A549 (cell line): ENCODE results near the gene OSTF1. TPM values are rescaled to one million over a fixed set of nuclear protein-coding genes. Genes with fewer than 3 reads are reported as not detected.

Experiments used
- ATAC-seq, 2 experiments: fragments of 200-7000 bp in 1 of 2; fragments of >200 bp in 1 of 2; cut with Nextera tagmentation in 1 of 2; cut with Tn5 transposase in 1 of 2; 3 replicates each; pipeline versions ENCODE4 v1.8.0 to v1.9.1; 2018 to 2020; ENCODE audit warnings: mild to moderate bottlenecking in 1 of 2, moderate library complexity in 1 of 2
- CTCF ChIA-PET: fragments of 300-600 bp; sonication (Branson Sonifier 250); formaldehyde crosslinking; extraction: SDS; loops from one replicate; lab custom pipeline; 2021; ENCODE audit warnings: antibody characterized with exemption, inconsistent platforms; lab: Yijun Ruan, JAX
- POLR2A ChIA-PET: fragments of 350-600 bp; formaldehyde crosslinking; extraction: SDS; loops from one replicate; lab custom pipeline; 2021; ENCODE audit warnings: antibody characterized with exemption, inconsistent platforms; lab: Yijun Ruan, JAX
- DNase-seq, 2 experiments: peaks; one replicate each; pipeline versions ENCODE4 v3.0.0 to v3.0.0-alpha.2; 2011 to 2016; ENCODE audit warnings: low read depth in 1 of 2, low spot score in 1 of 2
- FAIRE-seq: peaks from 2 replicates; lab custom pipeline; 2011; peaks lifted over from hg19 to GRCh38; lab: Jason Lieb, UNC
- H3K27ac ChIP-seq, 2 experiments: fragments of >200 bp; sonication (Bioruptor Twin); formaldehyde crosslinking; 3 replicates each; pipeline ENCODE4 v1.5.1; 2016 to 2017
- H3K4me1 ChIP-seq: fragments of >200 bp; sonication (Bioruptor Twin); formaldehyde crosslinking; 3 replicates; pipeline ENCODE4 v1.6.1; 2016
- H3K4me2 ChIP-seq: fragments of >200 bp; sonication (Bioruptor Twin); formaldehyde crosslinking; 3 replicates; pipeline ENCODE4 v1.6.1; 2016
- H3K4me3 ChIP-seq: fragments of >200 bp; sonication (Bioruptor Twin); formaldehyde crosslinking; 3 replicates; pipeline ENCODE4 v1.5.1; 2016
- H3K9me3 ChIP-seq: fragments of >200 bp; sonication (Bioruptor Twin); formaldehyde crosslinking; 3 replicates; pipeline ENCODE4 v1.6.1; 2016
- BHLHE40 ChIP-seq: IDR thresholded peaks from 2 replicates; pipeline ENCODE4 v1.6.1; 2012; ENCODE audit warnings: low read depth, low read length, inconsistent platforms
- CEBPB ChIP-seq, 2 experiments: fragments of >200 bp in 1 of 2; sonication (Bioruptor Twin) in 1 of 2; formaldehyde crosslinking in 1 of 2; IDR thresholded peaks; 2 replicates each; pipeline ENCODE4 v1.6.1; 2012 to 2016
- CHD2 ChIP-seq: fragments of 150-350 bp; IDR thresholded peaks from 2 replicates; pipeline ENCODE4 v1.6.1; 2014; ENCODE audit warnings: low read length; ENCODE audit not compliant: partially characterized antibody
- EHMT2 ChIP-seq: fragments of 200-600 bp; sonication (generic); IDR thresholded peaks from 2 replicates; pipeline ENCODE4 v1.6.1; 2016; ENCODE audit warnings: antibody characterized with exemption, low read depth, mild to moderate bottlenecking, moderate library complexity
- EP300 ChIP-seq, 2 experiments: fragments of >200 bp; sonication (Bioruptor Twin); formaldehyde crosslinking; IDR thresholded peaks; 2 replicates in 1 of 2; 3 replicates in 1 of 2; pipeline ENCODE4 v1.6.1; 2016 to 2017
- FOSL2 ChIP-seq, 2 experiments: fragments of 450-650 bp in 1 of 2; fragments of >200 bp in 1 of 2; sonication (Bioruptor Twin) in 1 of 2; formaldehyde crosslinking; IDR thresholded peaks; 2 replicates each; pipeline versions ENCODE4 v1.5.0 to v1.6.1; 2016 to 2020; ENCODE audit warnings: mild to moderate bottlenecking in 1 of 2, moderate library complexity in 1 of 2
- JUNB ChIP-seq: fragments of >200 bp; sonication (Bioruptor Twin); formaldehyde crosslinking; IDR thresholded peaks from 2 replicates; pipeline ENCODE4 v1.6.1; 2016
- MAFK ChIP-seq: fragments of 450-650 bp; IDR thresholded peaks from 2 replicates; pipeline ENCODE4 v1.6.1; 2014; ENCODE audit not compliant: partially characterized antibody
- MAZ ChIP-seq: fragments of 150-350 bp; IDR thresholded peaks from 2 replicates; pipeline ENCODE4 v1.6.1; 2014; ENCODE audit warnings: antibody characterized with exemption, low read depth, low read length, borderline replicate concordance
- NFE2L2 ChIP-seq: fragments of 150-350 bp; conservative IDR thresholded peaks from 2 replicates; pipeline ENCODE4 v1.6.1; 2014; ENCODE audit warnings: low read length
- TFCP2L1 ChIP-seq: fragments of 250-450 bp; sonication (Bioruptor Pico); IDR thresholded peaks from 2 replicates; pipeline ENCODE4 v1.5.0; 2021; ENCODE audit warnings: mild to moderate bottlenecking
- TP53 ChIP-seq: fragments of 250-450 bp; sonication (Bioruptor Pico); IDR thresholded peaks from 2 replicates; pipeline ENCODE4 v1.5.0; 2021; ENCODE audit warnings: mild to moderate bottlenecking, moderate library complexity
- ZFP36 ChIP-seq: fragments of 450-650 bp; IDR thresholded peaks from 2 replicates; pipeline ENCODE4 v1.6.1; 2014; ENCODE audit warnings: borderline replicate concordance; ENCODE audit not compliant: partially characterized antibody
- WGBS: methylation state at CpG from one replicate; pipeline ENCODE4 v1.1.6; 2017; ENCODE audit errors: missing lambda C conversion rate; 5-methylcytosine and 5-hydroxymethylcytosine counted together
- polyA plus RNA-seq, 4 experiments: library from polyadenylated mRNA; depleted of rRNA in 3 of 4; stranded (reverse); fragments of >200 nt; fragmentation: RNase III in 1 of 4; extraction: RNeasy Plus Mini Kit Qiagen cat#74134 plus additional on column Dnase treatment in 1 of 4; gene quantifications; 2 replicates in 3 of 4; 3 replicates in 1 of 4; pipeline ENCODE4 v1.2.3, GENCODE V29; 2011 to 2017
- TF ChIP-seq, protein P1 (sequence below): IDR thresholded peaks from 2 replicates; pipeline ENCODE4 v1.6.1; 2012
- TF ChIP-seq, protein P2 (sequence below): fragments of 250-450 bp; sonication (Bioruptor Pico); IDR thresholded peaks from 2 replicates; pipeline ENCODE4 v1.5.0; 2020; ENCODE audit warnings: low read depth, mild to moderate bottlenecking, moderate library complexity
- TF ChIP-seq, protein P3 (sequence below): fragments of 150-350 bp; IDR thresholded peaks from 2 replicates; pipeline ENCODE4 v1.6.1; 2014; ENCODE audit warnings: low read depth, mild to moderate bottlenecking, low read length
- TF ChIP-seq, protein P4 (sequence below): fragments of >200 bp; sonication (Bioruptor Twin); formaldehyde crosslinking; IDR thresholded peaks from 3 replicates; pipeline ENCODE4 v1.6.1; 2016
- TF ChIP-seq, protein P5 (sequence below): IDR thresholded peaks from 2 replicates; pipeline ENCODE4 v1.6.1; 2012; ENCODE audit warnings: low read depth, borderline replicate concordance
- TF ChIP-seq, protein P6 (sequence below): fragments of 250-450 bp; sonication (Bioruptor Pico); IDR thresholded peaks from 2 replicates; pipeline ENCODE4 v1.5.0; 2021; ENCODE audit warnings: mild to moderate bottlenecking, moderate library complexity, borderline replicate concordance

The OSTF1 gene
- polyA plus RNA-seq, 2 of the 4 experiments (the other 2 are of a cell fraction), result 12.7 to 13.3 TPM

DNA sequence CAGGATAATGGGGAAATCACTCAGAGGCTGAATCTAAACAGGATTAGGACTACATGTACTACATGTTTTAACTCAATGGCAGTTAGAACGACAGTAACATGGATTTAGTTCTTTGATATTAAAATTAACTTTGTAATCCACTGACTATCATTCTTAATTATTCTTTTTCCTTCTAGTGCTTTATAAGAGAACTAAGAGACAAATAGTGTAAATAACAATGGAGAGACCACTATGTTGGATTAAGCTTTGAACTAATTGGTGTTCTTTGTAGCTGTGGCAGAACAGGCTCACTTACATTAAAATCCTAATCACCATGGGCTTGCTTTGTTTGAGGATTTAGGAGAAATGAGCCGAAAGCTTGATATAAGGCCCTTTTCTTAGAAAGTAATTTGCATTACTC lies 19.1 kb upstream of the OSTF1 start:
- Histone ChIP-seq H3K4me2 (no peak overlapping the region), H3K9me3 (no peaks in the 10 kb centered on the region), H3K4me3 (no peak overlapping the region), H3K4me1 (no peaks in the 10 kb centered on the region), H3K27ac (no peak overlapping the region)
- CTCF ChIA-PET, result interaction anchor here (0.8 to 4.0 kb wide), 6 partner anchors 12 to 307 kb away, joined by 3 to 16 read pairs (median 3); no protein-coding TSS in a partner anchor
- no peak for FAIRE-seq
- DNase-seq, result no peak
- no peak for TF ChIP-seq CHD2
- TF ChIP-seq FOSL2 (IDR thresholded peaks at IDR 0.05), result no peak
- no peak for TF ChIP-seq FOSL2 (CRISPR knock-in tag; IDR thresholded peaks at IDR 0.05)
- TF ChIP-seq MAZ, result no peak
- no peak for TF ChIP-seq BHLHE40
- no peak for TF ChIP-seq EP300 (IDR thresholded peaks at IDR 0.05)
- no peak for TF ChIP-seq ZFP36
- no peak for TF ChIP-seq MAFK
- no peak for TF ChIP-seq CEBPB (IDR thresholded peaks at IDR 0.05)
- TF ChIP-seq EHMT2, result no peak
- no peak for TF ChIP-seq TP53 (CRISPR knock-in tag)
- no peak for TF ChIP-seq NFE2L2
- WGBS, result 48% methylated on average over 2 of the region's 2 CpGs
- no peak for ATAC-seq
- POLR2A ChIA-PET, result interaction anchor here (1.6 kb wide), 1 partner anchor 41 kb away, joined by 6 read pairs; the partner anchor contains the start of gene CARNMT1

DNA sequence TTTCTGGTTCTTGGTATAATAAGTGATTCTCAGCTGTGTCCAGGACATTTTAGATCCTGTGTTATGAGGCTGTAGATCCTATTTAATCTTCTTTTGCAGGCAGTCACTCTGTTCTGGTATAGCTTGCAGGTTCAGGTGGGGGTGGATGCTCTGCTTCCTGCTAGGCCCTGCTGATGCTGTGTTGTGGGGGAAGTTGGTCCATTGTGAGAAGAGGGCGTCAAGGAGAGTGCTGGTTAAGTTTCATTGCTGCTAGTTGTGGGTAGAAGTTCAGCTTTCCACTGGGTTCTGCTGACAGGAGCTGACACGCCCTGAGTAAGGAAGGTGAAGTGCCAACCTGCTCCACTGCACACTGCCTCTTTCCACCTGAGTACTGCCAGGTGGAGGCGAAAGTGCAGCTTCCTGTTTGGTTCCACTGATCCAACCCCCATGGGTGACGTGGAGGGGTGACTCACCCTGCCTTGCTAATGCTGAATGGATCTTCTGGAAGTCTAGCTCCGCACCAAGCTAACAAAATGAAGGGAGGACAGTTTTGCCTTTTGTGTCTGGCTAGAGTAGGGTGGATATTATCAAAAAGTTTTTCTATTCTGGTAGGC lies 16.7 kb upstream of the OSTF1 start:
- TF ChIP-seq FOSL2 (IDR thresholded peaks at IDR 0.05) (no peak), FOSL2 (CRISPR knock-in tag; IDR thresholded peaks at IDR 0.05) (peak; percentile 18; the same call in 1 of the 2 replicates)
- TF ChIP-seq, protein P1, sequence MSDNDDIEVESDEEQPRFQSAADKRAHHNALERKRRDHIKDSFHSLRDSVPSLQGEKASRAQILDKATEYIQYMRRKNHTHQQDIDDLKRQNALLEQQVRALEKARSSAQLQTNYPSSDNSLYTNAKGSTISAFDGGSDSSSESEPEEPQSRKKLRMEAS, result no peak
- no peak for DNase-seq
- Histone ChIP-seq H3K27ac (no peak overlapping the region), H3K4me1 (no peaks in the 10 kb centered on the region), H3K4me3 (no peak overlapping the region), H3K4me2 (no peak overlapping the region), H3K9me3 (no peaks in the 10 kb centered on the region)
- ChIA-PET POLR2A (no interaction called here), CTCF (interaction anchor here (1.5 to 4.0 kb wide), 2 partner anchors 297 to 301 kb away, joined by 6 to 16 read pairs; no protein-coding TSS in a partner anchor)
- no peak for ATAC-seq
- WGBS, result 76% methylated on average over 5 of the region's 5 CpGs
- FAIRE-seq, result no peak

DNA sequence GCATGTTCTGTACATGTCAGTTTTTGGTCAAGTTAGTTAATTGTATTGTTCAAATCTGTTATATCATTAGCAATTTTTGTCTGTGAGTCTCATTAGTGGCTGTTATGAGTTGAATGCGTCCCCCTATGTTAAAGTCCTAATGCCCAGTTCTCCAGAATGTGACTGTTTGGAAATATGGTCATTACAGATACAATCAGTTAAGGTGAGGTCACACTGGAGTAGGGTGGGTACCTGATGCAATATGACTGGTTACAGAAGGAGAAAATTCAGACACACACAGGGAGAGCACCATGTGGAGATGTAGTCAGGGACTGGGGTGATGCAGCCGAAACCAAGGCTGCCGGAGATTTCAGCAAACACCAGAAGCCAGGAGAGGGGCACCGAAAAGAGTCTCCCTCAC lies 15.4 kb upstream of the OSTF1 start:
- CTCF ChIA-PET, result interaction anchor here (1.5 to 4.0 kb wide), 2 partner anchors 299 to 302 kb away, joined by 6 to 16 read pairs; no protein-coding TSS in a partner anchor
- H3K4me1 ChIP-seq, result no peaks in the 10 kb centered on the region
- 91% methylated on average over 4 of the region's 4 CpGs for WGBS
- H3K4me3 ChIP-seq, result no peak overlapping the region
- H3K9me3 ChIP-seq, result no peaks in the 10 kb centered on the region
- TF ChIP-seq, protein P2, sequence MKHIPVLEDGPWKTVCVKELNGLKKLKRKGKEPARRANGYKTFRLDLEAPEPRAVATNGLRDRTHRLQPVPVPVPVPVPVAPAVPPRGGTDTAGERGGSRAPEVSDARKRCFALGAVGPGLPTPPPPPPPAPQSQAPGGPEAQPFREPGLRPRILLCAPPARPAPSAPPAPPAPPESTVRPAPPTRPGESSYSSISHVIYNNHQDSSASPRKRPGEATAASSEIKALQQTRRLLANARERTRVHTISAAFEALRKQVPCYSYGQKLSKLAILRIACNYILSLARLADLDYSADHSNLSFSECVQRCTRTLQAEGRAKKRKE (CRISPR knock-in tag), result no peak
- no peak for TF ChIP-seq CEBPB (IDR thresholded peaks at IDR 0.05)
- TF ChIP-seq, protein P3, sequence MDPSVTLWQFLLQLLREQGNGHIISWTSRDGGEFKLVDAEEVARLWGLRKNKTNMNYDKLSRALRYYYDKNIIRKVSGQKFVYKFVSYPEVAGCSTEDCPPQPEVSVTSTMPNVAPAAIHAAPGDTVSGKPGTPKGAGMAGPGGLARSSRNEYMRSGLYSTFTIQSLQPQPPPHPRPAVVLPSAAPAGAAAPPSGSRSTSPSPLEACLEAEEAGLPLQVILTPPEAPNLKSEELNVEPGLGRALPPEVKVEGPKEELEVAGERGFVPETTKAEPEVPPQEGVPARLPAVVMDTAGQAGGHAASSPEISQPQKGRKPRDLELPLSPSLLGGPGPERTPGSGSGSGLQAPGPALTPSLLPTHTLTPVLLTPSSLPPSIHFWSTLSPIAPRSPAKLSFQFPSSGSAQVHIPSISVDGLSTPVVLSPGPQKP, result no peak
- no peak for TF ChIP-seq ZFP36
- TF ChIP-seq, all 56 proteins: peak for 0
- Histone ChIP-seq H3K27ac (no peak overlapping the region), H3K4me2 (no peak overlapping the region)
- FAIRE-seq (no peak), DNase-seq (no peak), ATAC-seq (no peak)
- POLR2A ChIA-PET, result no interaction called here

DNA sequence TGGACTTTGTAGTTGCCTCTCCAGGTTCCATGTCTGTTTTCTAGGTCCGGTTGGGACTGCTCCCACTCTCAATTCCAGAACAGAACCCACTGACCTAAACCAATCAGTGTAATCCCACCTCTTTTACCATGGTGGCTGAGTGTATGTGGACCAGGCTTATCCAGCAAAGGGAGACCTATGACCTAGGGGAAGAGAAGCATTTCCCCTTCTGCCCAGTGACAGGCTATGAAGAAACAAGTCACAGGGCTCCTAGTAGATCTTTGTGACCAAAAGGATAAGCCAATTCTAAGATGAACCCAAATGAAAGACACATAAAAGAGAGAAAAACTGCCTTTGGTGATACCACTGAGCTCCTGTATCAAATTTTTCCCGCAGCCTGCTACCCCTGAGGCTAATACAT lies 6.7 kb upstream of the OSTF1 start:
- FAIRE-seq (no peak), DNase-seq (no peak), ATAC-seq (no peak)
- Histone ChIP-seq H3K4me2 (no peak overlapping the region), H3K9me3 (no peaks in the 10 kb centered on the region), H3K27ac (no peak overlapping the region), H3K4me3 (no peak overlapping the region), H3K4me1 (peaks cover 3% of the 10 kb centered on the region; the same call in 2 of the 3 replicates)
- 0% methylated on average over 2 of the region's 2 CpGs for WGBS
- CTCF ChIA-PET, result interaction anchor here (1.5 to 15.9 kb wide), 2 partner anchors 129 to 309 kb away, joined by 4 to 278 read pairs; partner anchors contain the start of gene C9orf40
- POLR2A ChIA-PET, result interaction anchor here (0.6 kb wide), 1 partner anchor 614 kb away, joined by 3 read pairs; no protein-coding TSS in a partner anchor
- no peak for TF ChIP-seq EHMT2
- TF ChIP-seq, protein P4, sequence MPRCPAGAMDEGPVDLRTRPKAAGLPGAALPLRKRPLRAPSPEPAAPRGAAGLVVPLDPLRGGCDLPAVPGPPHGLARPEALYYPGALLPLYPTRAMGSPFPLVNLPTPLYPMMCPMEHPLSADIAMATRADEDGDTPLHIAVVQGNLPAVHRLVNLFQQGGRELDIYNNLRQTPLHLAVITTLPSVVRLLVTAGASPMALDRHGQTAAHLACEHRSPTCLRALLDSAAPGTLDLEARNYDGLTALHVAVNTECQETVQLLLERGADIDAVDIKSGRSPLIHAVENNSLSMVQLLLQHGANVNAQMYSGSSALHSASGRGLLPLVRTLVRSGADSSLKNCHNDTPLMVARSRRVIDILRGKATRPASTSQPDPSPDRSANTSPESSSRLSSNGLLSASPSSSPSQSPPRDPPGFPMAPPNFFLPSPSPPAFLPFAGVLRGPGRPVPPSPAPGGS, result no peak
- no peak for TF ChIP-seq FOSL2 (IDR thresholded peaks at IDR 0.05)
- TF ChIP-seq FOSL2 (CRISPR knock-in tag; IDR thresholded peaks at IDR 0.05), result no peak
- TF ChIP-seq, protein P5, sequence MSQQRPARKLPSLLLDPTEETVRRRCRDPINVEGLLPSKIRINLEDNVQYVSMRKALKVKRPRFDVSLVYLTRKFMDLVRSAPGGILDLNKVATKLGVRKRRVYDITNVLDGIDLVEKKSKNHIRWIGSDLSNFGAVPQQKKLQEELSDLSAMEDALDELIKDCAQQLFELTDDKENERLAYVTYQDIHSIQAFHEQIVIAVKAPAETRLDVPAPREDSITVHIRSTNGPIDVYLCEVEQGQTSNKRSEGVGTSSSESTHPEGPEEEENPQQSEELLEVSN, result no peak
- TF ChIP-seq BHLHE40, result no peak
- TF ChIP-seq, protein P6, sequence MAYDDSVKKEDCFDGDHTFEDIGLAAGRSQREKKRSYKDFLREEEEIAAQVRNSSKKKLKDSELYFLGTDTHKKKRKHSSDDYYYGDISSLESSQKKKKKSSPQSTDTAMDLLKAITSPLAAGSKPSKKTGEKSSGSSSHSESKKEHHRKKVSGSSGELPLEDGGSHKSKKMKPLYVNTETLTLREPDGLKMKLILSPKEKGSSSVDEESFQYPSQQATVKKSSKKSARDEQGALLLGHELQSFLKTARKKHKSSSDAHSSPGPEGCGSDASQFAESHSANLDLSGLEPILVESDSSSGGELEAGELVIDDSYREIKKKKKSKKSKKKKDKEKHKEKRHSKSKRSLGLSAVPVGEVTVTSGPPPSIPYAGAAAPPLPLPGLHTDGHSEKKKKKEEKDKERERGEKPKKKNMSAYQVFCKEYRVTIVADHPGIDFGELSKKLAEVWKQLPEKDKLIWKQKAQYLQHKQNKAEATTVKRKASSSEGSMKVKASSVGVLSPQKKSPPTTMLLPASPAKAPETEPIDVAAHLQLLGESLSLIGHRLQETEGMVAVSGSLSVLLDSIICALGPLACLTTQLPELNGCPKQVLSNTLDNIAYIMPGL (CRISPR knock-in tag), result no peak
- TF ChIP-seq CHD2, result no peak
- no peak for TF ChIP-seq TFCP2L1 (CRISPR knock-in tag)
- TF ChIP-seq EP300 (IDR thresholded peaks at IDR 0.05), result no peak
- TF ChIP-seq JUNB, result no peak
